ENCODE data around the gene KCNH3.

- TF ChIP-seq, protein P1, sequence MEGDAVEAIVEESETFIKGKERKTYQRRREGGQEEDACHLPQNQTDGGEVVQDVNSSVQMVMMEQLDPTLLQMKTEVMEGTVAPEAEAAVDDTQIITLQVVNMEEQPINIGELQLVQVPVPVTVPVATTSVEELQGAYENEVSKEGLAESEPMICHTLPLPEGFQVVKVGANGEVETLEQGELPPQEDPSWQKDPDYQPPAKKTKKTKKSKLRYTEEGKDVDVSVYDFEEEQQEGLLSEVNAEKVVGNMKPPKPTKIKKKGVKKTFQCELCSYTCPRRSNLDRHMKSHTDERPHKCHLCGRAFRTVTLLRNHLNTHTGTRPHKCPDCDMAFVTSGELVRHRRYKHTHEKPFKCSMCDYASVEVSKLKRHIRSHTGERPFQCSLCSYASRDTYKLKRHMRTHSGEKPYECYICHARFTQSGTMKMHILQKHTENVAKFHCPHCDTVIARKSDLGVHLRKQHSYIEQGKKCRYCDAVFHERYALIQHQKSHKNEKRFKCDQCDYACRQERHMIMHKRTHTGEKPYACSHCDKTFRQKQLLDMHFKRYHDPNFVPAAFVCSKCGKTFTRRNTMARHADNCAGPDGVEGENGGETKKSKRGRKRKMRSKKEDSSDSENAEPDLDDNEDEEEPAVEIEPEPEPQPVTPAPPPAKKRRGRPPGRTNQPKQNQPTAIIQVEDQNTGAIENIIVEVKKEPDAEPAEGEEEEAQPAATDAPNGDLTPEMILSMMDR (conservative IDR thresholded peaks at IDR 0.05; ENCODE audit: low read depth in 2 of 2) = no peak
- TF ChIP-seq POLR2AphosphoS5 (IDR thresholded peaks at IDR 0.05; ENCODE audit: low read depth) = no peak
- TF ChIP-seq NANOG (IDR thresholded peaks at IDR 0.05; ENCODE audit: borderline replicate concordance) = no peak
- no peak for TF ChIP-seq EZH2 (IDR thresholded peaks at IDR 0.05; ENCODE audit: low read depth, unreplicated experiment)
- no peak for TF ChIP-seq ZNF462 (CRISPR knock-in tag; IDR thresholded peaks at IDR 0.05)
- no peak for TF ChIP-seq CREB1 (CRISPR knock-in tag; IDR thresholded peaks at IDR 0.05; ENCODE audit: low read depth)
- TF ChIP-seq EZH2phosphoT487 (IDR thresholded peaks at IDR 0.05; ENCODE audit: unreplicated experiment) = no peak
- no peak for TF ChIP-seq JUNB (IDR thresholded peaks at IDR 0.05; ENCODE audit: unreplicated experiment)
- TF ChIP-seq ZNF331 (CRISPR knock-in tag; IDR thresholded peaks at IDR 0.05; ENCODE audit: low read depth) = no peak
- TF ChIP-seq STAT1 (IDR thresholded peaks at IDR 0.05; ENCODE audit: unreplicated experiment) = no peak
- TF ChIP-seq, protein P2, sequence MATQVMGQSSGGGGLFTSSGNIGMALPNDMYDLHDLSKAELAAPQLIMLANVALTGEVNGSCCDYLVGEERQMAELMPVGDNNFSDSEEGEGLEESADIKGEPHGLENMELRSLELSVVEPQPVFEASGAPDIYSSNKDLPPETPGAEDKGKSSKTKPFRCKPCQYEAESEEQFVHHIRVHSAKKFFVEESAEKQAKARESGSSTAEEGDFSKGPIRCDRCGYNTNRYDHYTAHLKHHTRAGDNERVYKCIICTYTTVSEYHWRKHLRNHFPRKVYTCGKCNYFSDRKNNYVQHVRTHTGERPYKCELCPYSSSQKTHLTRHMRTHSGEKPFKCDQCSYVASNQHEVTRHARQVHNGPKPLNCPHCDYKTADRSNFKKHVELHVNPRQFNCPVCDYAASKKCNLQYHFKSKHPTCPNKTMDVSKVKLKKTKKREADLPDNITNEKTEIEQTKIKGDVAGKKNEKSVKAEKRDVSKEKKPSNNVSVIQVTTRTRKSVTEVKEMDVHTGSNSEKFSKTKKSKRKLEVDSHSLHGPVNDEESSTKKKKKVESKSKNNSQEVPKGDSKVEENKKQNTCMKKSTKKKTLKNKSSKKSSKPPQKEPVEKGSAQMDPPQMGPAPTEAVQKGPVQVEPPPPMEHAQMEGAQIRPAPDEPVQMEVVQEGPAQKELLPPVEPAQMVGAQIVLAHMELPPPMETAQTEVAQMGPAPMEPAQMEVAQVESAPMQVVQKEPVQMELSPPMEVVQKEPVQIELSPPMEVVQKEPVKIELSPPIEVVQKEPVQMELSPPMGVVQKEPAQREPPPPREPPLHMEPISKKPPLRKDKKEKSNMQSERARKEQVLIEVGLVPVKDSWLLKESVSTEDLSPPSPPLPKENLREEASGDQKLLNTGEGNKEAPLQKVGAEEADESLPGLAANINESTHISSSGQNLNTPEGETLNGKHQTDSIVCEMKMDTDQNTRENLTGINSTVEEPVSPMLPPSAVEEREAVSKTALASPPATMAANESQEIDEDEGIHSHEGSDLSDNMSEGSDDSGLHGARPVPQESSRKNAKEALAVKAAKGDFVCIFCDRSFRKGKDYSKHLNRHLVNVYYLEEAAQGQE (IDR thresholded peaks at IDR 0.05; ENCODE audit: unreplicated experiment) = no peak
- no peak for TF ChIP-seq ETS1 (IDR thresholded peaks at IDR 0.05)
Observed at GRCh38 chr12:49560695-49561094, 21.9 kb downstream of the KCNH3 start.

Data from GM23338 (cell line).